Measurements from ENCODE around the gene NPR3.

NPR3 gene

GRCh38 chr5:32777733-32778132 lies 66.6 kb downstream of the NPR3 start:
- Histone ChIP-seq H3K9me3 (ENCODE audit: low read depth, low read length) (no peaks in the 10 kb centered on the region), H3K4me3 (no peak overlapping the region), H3K27ac (no peak overlapping the region), H3K9ac (ENCODE audit: insufficient read length) (no peak overlapping the region), H3K36me3 (ENCODE audit: insufficient read depth, low read length) (no peaks in the 10 kb centered on the region)
- DNase-seq (ENCODE audit: low read depth, low spot score) = no peak
- TF ChIP-seq FOXP2 (optimal IDR thresholded peaks at IDR 0.05; ENCODE audit: control extremely low read depth, extremely low read length, insufficient read depth) (no peak), EZH2 (IDR thresholded peaks at IDR 0.05) (no peak), POLR2AphosphoS5 (IDR thresholded peaks at IDR 0.05; ENCODE audit: borderline replicate concordance, low read depth, low read length) (no peak)

GRCh38 chr5:32778403-32778802 lies 67.3 kb downstream of the NPR3 start:
- no peak for DNase-seq (ENCODE audit: low read depth, low spot score)
- no peak overlapping the region for H3K27ac ChIP-seq
- TF ChIP-seq POLR2AphosphoS5 (IDR thresholded peaks at IDR 0.05; ENCODE audit: borderline replicate concordance, low read depth, low read length) (no peak), EZH2 (IDR thresholded peaks at IDR 0.05) (no peak), FOXP2 (optimal IDR thresholded peaks at IDR 0.05; ENCODE audit: control extremely low read depth, extremely low read length, insufficient read depth) (no peak)
- H3K9me3 ChIP-seq (ENCODE audit: low read depth, low read length) = no peaks in the 10 kb centered on the region
- H3K4me3 ChIP-seq = no peak overlapping the region
- H3K36me3 ChIP-seq (ENCODE audit: insufficient read depth, low read length) = no peaks in the 10 kb centered on the region
- H3K9ac ChIP-seq (ENCODE audit: insufficient read length) = no peak overlapping the region

GRCh38 chr5:32779754-32780415 lies 68.8 kb downstream of the NPR3 start:
- Histone ChIP-seq H3K27ac (no peak overlapping the region), H3K9me3 (ENCODE audit: low read depth, low read length) (no peaks in the 10 kb centered on the region), H3K4me3 (no peak overlapping the region), H3K36me3 (ENCODE audit: insufficient read depth, low read length) (no peaks in the 10 kb centered on the region), H3K9ac (ENCODE audit: insufficient read length) (no peak overlapping the region)
- TF ChIP-seq FOXP2 (optimal IDR thresholded peaks at IDR 0.05; ENCODE audit: control extremely low read depth, extremely low read length, insufficient read depth) (no peak), POLR2AphosphoS5 (IDR thresholded peaks at IDR 0.05; ENCODE audit: borderline replicate concordance, low read depth, low read length) (no peak), EZH2 (IDR thresholded peaks at IDR 0.05) (no peak)
- no peak for DNase-seq (ENCODE audit: low read depth, low spot score)

GRCh38 chr5:32780508-32780919 lies 69.4 kb downstream of the NPR3 start:
- Histone ChIP-seq H3K27ac (no peak overlapping the region), H3K36me3 (ENCODE audit: insufficient read depth, low read length) (no peaks in the 10 kb centered on the region), H3K4me3 (no peak overlapping the region), H3K9me3 (ENCODE audit: low read depth, low read length) (no peaks in the 10 kb centered on the region), H3K9ac (ENCODE audit: insufficient read length) (no peak overlapping the region)
- no peak for DNase-seq (ENCODE audit: low read depth, low spot score)
- no peak for TF ChIP-seq POLR2AphosphoS5 (IDR thresholded peaks at IDR 0.05; ENCODE audit: borderline replicate concordance, low read depth, low read length)
- TF ChIP-seq FOXP2 (optimal IDR thresholded peaks at IDR 0.05; ENCODE audit: control extremely low read depth, extremely low read length, insufficient read depth) = no peak
- TF ChIP-seq EZH2 (IDR thresholded peaks at IDR 0.05) = no peak

- no peaks in the 10 kb centered on the region for H3K9me3 ChIP-seq (ENCODE audit: low read depth, low read length)
- H3K9ac ChIP-seq (ENCODE audit: insufficient read length) = no peak overlapping the region
- H3K27ac ChIP-seq = no peak overlapping the region
- DNase-seq (ENCODE audit: low read depth, low spot score) = no peak
- no peak overlapping the region for H3K4me3 ChIP-seq
- no peaks in the 10 kb centered on the region for H3K36me3 ChIP-seq (ENCODE audit: insufficient read depth, low read length)
- no peak for TF ChIP-seq EZH2 (IDR thresholded peaks at IDR 0.05)
- TF ChIP-seq POLR2AphosphoS5 (IDR thresholded peaks at IDR 0.05; ENCODE audit: borderline replicate concordance, low read depth, low read length) = no peak
- TF ChIP-seq FOXP2 (optimal IDR thresholded peaks at IDR 0.05; ENCODE audit: control extremely low read depth, extremely low read length, insufficient read depth) = no peak
Observed at GRCh38 chr5:32783661-32784060, 72.5 kb downstream of the NPR3 start.

- Histone ChIP-seq H3K27ac (no peak overlapping the region), H3K36me3 (ENCODE audit: insufficient read depth, low read length) (no peaks in the 10 kb centered on the region), H3K9ac (ENCODE audit: insufficient read length) (no peak overlapping the region), H3K9me3 (ENCODE audit: low read depth, low read length) (no peaks in the 10 kb centered on the region), H3K4me3 (no peak overlapping the region)
- DNase-seq (ENCODE audit: low read depth, low spot score) = no peak
- TF ChIP-seq POLR2AphosphoS5 (IDR thresholded peaks at IDR 0.05; ENCODE audit: borderline replicate concordance, low read depth, low read length) = no peak
- TF ChIP-seq EZH2 (IDR thresholded peaks at IDR 0.05) = no peak
- no peak for TF ChIP-seq FOXP2 (optimal IDR thresholded peaks at IDR 0.05; ENCODE audit: control extremely low read depth, extremely low read length, insufficient read depth)
Observed at GRCh38 chr5:32785611-32786254, 74.6 kb downstream of the NPR3 start.

GRCh38 chr5:32786311-32786710 lies 75.2 kb downstream of the NPR3 start:
- H3K9ac ChIP-seq (ENCODE audit: insufficient read length) = no peak overlapping the region
- H3K36me3 ChIP-seq (ENCODE audit: insufficient read depth, low read length) = no peaks in the 10 kb centered on the region
- H3K9me3 ChIP-seq (ENCODE audit: low read depth, low read length) = no peaks in the 10 kb centered on the region
- no peak overlapping the region for H3K4me3 ChIP-seq
- TF ChIP-seq EZH2 (IDR thresholded peaks at IDR 0.05) (no peak), FOXP2 (optimal IDR thresholded peaks at IDR 0.05; ENCODE audit: control extremely low read depth, extremely low read length, insufficient read depth) (no peak), POLR2AphosphoS5 (IDR thresholded peaks at IDR 0.05; ENCODE audit: borderline replicate concordance, low read depth, low read length) (no peak)
- no peak overlapping the region for H3K27ac ChIP-seq
- no peak for DNase-seq (ENCODE audit: low read depth, low spot score)

- Histone ChIP-seq H3K9ac (ENCODE audit: insufficient read length) (no peak overlapping the region), H3K4me3 (no peak overlapping the region), H3K36me3 (ENCODE audit: insufficient read depth, low read length) (no peaks in the 10 kb centered on the region), H3K9me3 (ENCODE audit: low read depth, low read length) (no peaks in the 10 kb centered on the region), H3K27ac (no peak overlapping the region)
- TF ChIP-seq POLR2AphosphoS5 (IDR thresholded peaks at IDR 0.05; ENCODE audit: borderline replicate concordance, low read depth, low read length) (no peak), FOXP2 (optimal IDR thresholded peaks at IDR 0.05; ENCODE audit: control extremely low read depth, extremely low read length, insufficient read depth) (no peak), EZH2 (IDR thresholded peaks at IDR 0.05) (no peak)
- no peak for DNase-seq (ENCODE audit: low read depth, low spot score)
Observed at GRCh38 chr5:32790411-32790951, 79.4 kb downstream of the NPR3 start.

Data from SK-N-MC (cell line).